HG03196 (cell line): ENCODE measurements around the gene DNAH6.

ENCODE experiments used
- ATAC-seq: cut with Tn5 transposase; IDR thresholded peaks from one replicate; pipeline ENCODE4 v1.9.1; 2021; ENCODE audit not compliant: unreplicated experiment

Gene DNAH6

DNA sequence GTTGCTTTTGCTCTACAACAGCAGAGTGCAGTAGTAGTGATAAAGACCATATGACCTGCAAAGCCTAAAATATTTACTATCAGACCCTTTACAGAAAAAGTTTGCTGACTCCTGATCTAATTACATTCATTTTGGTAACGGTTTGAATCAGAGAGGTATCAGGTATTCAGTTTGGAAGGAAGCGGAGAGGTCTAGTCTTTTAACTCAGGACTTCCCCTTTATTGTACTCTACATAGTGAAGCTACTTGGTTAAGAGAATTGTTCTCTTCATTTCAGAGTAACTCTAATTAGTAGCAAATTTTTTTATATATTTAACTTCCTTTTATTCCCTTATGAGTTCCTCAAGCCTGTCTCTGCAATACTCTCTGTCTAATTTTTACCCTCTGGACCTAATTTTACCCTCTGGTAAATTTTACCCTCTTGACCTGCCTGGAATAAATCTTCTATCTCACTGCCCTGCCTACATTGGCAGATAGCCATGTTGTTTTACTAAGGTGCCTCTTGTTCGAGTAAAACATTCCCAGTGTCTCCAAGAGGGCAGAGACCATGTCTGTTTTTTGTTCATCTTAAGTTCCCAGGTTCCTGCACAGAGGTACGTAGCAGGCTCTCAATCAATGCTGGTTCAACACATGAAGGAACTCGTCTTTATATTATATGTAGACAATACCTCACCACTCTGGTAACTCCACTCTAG is 170.6 kb downstream of the DNAH6 start:
- ATAC-seq: no peak

GRCh38 chr2:84687498-84688149 is 171.3 kb downstream of the DNAH6 start:
- ATAC-seq: no peak

DNA sequence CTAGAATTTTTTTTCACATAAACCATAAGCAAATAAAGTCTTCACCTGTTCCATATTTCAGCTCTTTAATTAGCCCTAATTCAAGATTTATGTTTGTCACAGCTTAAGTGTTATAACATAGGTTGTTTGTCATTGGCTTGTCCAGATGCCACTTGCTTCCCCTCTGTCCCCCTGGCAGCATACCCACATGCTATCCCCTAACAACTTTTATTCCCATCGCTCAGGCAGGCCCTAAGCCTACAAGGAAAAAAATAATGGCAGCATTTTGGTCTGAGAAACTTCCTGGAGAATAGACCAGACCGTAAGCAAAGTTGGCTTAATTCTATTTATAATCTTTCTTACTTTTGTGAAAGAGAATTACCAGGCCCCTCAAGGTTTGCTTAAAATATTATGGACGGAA is 173.9 kb downstream of the DNAH6 start:
- no peak for ATAC-seq

GRCh38 chr2:84694088-84694622 is 177.9 kb downstream of the DNAH6 start:
- ATAC-seq: no peak

- ATAC-seq: no peak
Observed at GRCh38 chr2:84697895-84698294, 181.6 kb downstream of the DNAH6 start.

DNA sequence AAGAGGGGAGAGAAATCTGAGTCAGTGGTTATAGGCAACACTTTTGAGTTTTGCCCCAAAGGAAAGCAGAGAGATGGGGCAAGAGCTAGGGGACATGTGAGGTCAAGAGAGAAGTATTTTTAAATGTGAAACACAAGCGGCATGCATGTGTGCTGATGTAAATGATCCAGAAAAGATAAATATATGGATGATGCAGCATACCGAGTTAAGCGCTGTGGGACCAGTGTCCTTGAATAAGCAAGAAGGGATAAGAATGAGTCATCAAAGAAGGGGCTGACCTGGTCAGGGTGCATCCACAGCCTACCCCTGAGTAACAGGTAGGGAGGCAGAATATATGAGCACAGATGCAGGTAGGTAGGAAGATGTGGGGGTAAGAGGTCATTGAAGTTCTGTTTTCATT is 183.7 kb downstream of the DNAH6 start:
- ATAC-seq: no peak

- no peak for ATAC-seq
Observed at GRCh38 chr2:84701880-84702279, 185.6 kb downstream of the DNAH6 start.

- no peak for ATAC-seq
Observed at GRCh38 chr2:84702941-84703340, 186.6 kb downstream of the DNAH6 start.

GRCh38 chr2:84703831-84704230 is 187.5 kb downstream of the DNAH6 start:
- ATAC-seq: no peak

DNA sequence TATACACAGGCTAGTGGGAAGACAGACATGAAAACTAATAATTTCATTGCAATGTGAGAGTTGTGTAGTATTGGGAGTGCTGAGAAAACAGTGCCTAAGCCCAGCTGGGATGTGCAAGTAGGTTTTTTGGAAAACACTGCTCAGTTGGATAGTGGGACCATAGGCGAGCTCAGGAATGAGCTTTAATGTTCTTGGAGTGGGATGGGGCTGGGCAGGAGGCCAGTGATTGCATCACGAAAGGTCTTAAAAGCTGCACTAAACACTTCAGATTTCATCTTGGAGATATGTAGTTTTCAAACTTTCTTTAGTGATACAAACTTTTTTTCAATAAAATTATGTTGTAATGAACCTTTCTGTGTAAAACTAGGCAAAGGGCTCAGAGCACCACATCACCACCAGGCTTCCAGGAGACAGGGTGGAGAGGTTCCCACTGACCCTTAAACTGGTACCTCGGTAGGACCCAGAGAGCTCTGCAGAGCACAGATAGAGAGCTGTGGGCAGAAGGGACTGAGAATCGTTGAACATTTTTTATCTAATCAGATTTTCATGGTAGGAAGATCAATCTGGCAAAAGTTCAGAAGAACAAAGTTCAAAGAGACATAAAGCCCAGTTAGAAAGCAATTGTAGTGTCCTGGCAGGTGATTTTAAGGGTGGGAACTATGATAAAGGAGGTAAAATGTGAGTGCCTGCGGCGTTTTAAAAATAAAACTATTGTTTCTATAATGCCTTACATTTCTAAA is 188.4 kb downstream of the DNAH6 start:
- ATAC-seq: no peak

DNA sequence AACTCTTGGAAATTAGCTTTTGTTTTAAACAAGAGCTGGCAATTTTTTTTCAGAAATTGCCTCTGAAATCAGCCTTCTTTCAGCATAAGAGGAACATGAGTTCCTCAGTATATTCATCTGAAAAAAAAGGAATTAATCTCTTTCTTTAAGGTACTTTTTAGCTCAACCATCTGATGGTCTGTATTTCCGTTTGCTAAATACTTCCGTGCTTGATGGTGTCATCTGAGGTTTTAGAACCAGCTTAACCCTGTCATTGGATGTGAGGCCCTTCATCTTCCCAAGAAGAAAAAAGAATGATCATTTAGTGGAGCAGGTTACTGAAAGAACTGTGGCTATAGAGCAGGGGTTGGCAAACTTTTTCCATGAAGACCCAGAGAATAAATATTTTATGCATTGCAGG is 189.6 kb downstream of the DNAH6 start:
- no peak for ATAC-seq

- no peak for ATAC-seq
Observed at GRCh38 chr2:84708442-84708841, 192.1 kb downstream of the DNAH6 start.

GRCh38 chr2:84711651-84712050 is 195.4 kb downstream of the DNAH6 start:
- no peak for ATAC-seq

DNA sequence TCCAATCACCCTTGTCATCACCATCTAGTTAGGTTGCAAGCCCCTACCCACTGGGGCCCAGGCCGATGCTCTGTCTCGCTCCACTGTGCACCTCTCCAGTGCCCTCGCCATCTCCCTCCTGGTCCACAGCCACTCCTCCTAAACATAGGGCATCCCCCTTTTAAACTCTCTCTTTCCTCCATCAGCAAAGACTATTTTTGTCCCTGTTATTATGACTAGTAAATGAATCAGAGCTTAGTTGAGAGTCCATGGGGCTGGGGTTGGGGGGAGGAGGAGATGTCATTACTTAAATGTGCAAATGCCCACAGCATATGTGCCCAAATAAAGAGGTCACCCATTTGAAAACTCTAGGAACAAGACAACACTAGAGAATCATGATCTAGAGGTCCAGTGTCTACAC is 197.1 kb downstream of the DNAH6 start:
- no peak for ATAC-seq

DNA sequence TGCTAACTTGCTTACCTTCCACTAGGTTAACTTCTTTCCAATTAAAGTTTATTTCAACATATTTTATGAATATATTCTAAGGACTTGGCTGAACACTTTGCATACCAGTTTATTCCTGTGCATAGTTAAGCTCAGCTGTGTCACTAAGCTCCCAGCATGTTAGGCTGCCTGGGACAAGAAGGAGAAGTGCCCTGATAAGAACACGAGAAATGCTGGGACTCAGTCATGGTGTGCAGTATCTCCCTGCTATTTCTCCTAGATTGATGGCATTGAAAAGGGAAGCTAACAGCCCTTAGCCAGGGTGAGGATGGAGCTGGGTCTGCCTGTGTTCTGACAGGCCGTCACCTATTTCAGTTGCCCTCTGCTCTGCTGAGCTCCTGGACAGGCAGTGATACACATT is 200.3 kb downstream of the DNAH6 start:
- no peak for ATAC-seq

GRCh38 chr2:84717302-84717701 is 201.0 kb downstream of the DNAH6 start:
- no peak for ATAC-seq

GRCh38 chr2:84719434-84719833 is 203.1 kb downstream of the DNAH6 start:
- no peak for ATAC-seq

DNA sequence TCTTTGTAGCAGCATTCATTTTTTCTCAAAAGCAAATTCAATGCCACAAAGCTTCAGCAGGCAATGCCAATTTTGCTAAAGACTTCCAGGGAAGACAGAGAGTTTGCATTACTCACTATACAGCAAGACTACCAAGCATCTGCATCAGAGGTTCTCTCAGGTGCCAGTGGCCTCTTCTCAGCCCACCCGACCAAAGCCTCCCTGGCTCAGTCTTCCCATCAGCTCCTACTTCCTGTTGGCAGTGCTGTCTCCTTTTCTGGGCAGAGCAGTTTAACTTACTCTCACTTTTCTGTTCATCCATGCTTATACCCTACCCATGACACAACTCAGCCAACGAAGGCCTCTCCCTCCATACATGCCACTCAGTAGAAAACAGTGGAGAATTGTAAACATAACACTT is 207.5 kb downstream of the DNAH6 start:
- ATAC-seq: no peak

DNA sequence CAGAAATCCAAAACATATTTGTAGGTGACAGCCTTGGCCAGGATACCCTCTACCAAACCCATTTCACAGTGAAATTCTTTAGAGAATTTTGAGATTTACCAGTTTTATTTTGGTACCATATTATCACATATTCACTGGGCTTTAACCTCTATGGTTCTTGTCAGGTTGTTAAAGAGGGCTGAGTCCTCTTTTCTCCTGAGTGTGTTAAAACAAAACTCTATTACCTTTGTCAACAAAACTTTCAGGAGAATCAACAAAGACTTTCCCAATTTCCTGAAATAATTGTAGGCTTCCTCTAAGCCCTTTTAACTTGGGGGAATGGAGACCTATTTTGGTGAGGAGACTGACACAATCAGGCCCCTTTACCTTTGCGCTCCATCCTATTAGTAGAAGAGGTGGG is 209.4 kb downstream of the DNAH6 start:
- no peak for ATAC-seq

- no peak for ATAC-seq
Observed at GRCh38 chr2:84727315-84727714, 211.0 kb downstream of the DNAH6 start.

DNA sequence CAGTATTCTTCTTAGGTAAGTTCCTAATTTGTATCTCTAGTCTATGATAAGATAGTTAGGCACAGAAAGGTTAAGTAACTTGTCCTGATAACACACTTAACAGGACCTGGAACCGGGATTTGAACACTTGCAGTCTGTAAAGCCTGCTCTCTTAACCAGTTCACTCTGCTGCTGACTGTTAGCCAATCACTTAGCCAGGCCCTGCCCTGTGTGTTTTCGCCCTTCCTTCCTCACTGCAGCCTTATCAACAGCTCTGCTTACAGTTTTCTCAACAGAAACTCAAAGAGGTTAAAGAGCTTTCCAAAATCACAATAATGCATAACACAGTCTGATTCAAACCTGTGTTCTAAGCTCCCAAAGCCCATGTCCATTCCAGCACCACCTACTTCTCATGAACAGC is 212.9 kb downstream of the DNAH6 start:
- ATAC-seq: no peak

GRCh38 chr2:84731185-84731584 is 214.9 kb downstream of the DNAH6 start:
- no peak for ATAC-seq
